ENCODE results near the gene SH3GL1. TPM values are rescaled to one million over a fixed set of nuclear protein-coding genes. Genes with fewer than 3 reads are reported as not detected.
A peak's percentile ranks its signal among the peaks of the same experiment; 100 is the strongest.

SH3GL1 gene
- total and polyA plus RNA-seq, 9 of the 15 experiments (the other 6 are each of a cell fraction or from before 2014, with no cell fraction given): 1.7 to 75.3 (median 25.7) TPM

DNA sequence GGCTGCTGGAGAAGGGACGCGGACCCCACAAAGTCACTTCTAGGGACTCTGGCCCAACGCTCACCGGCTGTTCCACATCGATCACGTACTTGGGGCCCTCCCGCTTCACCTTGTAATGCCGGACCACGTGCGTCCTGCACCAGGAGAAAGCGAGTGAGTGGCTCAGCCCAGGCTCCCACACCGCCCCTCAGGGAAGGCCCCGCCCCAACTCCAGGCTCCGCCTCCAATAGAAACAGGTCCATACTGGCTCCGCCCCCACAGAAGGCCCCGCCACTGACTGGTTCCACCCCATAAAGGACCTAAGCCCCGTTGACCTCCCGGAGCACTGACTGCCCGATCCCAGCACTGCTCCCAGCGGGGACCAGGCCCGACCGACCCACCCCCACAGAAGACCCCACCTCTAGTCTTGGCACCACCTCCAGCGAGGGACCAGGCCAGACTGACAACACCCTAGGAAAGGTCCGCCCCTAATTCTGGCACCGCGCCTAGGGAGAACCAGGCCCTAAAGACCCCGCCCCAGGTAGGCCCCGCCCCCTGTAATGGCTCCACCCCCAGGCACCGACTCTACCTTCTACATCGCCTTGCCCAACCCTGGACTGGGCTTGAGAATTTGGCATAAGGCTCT is 73.0 kb downstream of the SH3GL1 start (continued):
- peak; percentile 36 for TF ChIP-seq CCNT2 (IDR thresholded peaks at IDR 0.05; ENCODE audit: borderline replicate concordance, extremely low read depth, insufficient read length, low read depth, low read length)
- no peak for TF ChIP-seq MAFF (IDR thresholded peaks at IDR 0.05; ENCODE audit: low read length)
- TF ChIP-seq, protein P1, sequence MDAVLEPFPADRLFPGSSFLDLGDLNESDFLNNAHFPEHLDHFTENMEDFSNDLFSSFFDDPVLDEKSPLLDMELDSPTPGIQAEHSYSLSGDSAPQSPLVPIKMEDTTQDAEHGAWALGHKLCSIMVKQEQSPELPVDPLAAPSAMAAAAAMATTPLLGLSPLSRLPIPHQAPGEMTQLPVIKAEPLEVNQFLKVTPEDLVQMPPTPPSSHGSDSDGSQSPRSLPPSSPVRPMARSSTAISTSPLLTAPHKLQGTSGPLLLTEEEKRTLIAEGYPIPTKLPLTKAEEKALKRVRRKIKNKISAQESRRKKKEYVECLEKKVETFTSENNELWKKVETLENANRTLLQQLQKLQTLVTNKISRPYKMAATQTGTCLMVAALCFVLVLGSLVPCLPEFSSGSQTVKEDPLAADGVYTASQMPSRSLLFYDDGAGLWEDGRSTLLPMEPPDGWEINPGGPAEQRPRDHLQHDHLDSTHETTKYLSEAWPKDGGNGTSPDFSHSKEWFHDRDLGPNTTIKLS (IDR thresholded peaks at IDR 0.05; ENCODE audit: borderline replicate concordance, low read depth): peak; percentile 58
- peak; percentile 81 for TF ChIP-seq TBP (optimal IDR thresholded peaks at IDR 0.05; ENCODE audit: low read depth, low read length)
- TF ChIP-seq BRD9 (IDR thresholded peaks at IDR 0.05; ENCODE audit: low read depth, partially characterized antibody): no peak
- TF ChIP-seq MAFK (IDR thresholded peaks at IDR 0.05; ENCODE audit: low read length): peak; percentile 1; the same call in 1 of the 2 replicates
- TF ChIP-seq POLR2AphosphoS5 (IDR thresholded peaks at IDR 0.05; ENCODE audit: control insufficient read depth, insufficient read depth, low read depth, low read length): no peak
- TF ChIP-seq, protein P2, sequence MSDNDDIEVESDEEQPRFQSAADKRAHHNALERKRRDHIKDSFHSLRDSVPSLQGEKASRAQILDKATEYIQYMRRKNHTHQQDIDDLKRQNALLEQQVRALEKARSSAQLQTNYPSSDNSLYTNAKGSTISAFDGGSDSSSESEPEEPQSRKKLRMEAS (CRISPR knock-in tag; IDR thresholded peaks at IDR 0.05): peak; percentile 98
- TF ChIP-seq, protein P3, sequence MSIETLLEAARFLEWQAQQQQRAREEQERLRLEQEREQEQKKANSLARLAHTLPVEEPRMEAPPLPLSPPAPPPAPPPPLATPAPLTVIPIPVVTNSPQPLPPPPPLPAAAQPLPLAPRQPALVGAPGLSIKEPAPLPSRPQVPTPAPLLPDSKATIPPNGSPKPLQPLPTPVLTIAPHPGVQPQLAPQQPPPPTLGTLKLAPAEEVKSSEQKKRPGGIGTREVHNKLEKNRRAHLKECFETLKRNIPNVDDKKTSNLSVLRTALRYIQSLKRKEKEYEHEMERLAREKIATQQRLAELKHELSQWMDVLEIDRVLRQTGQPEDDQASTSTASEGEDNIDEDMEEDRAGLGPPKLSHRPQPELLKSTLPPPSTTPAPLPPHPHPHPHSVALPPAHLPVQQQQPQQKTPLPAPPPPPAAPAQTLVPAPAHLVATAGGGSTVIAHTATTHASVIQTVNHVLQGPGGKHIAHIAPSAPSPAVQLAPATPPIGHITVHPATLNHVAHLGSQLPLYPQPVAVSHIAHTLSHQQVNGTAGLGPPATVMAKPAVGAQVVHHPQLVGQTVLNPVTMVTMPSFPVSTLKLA (conservative IDR thresholded peaks at IDR 0.05): peak; percentile 97 to 98
- TF ChIP-seq, protein P4, sequence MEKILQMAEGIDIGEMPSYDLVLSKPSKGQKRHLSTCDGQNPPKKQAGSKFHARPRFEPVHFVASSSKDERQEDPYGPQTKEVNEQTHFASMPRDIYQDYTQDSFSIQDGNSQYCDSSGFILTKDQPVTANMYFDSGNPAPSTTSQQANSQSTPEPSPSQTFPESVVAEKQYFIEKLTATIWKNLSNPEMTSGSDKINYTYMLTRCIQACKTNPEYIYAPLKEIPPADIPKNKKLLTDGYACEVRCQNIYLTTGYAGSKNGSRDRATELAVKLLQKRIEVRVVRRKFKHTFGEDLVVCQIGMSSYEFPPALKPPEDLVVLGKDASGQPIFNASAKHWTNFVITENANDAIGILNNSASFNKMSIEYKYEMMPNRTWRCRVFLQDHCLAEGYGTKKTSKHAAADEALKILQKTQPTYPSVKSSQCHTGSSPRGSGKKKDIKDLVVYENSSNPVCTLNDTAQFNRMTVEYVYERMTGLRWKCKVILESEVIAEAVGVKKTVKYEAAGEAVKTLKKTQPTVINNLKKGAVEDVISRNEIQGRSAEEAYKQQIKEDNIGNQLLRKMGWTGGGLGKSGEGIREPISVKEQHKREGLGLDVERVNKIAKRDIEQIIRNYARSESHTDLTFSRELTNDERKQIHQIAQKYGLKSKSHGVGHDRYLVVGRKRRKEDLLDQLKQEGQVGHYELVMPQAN (IDR thresholded peaks at IDR 0.05; ENCODE audit: borderline replicate concordance): peak; percentile 93
- TF ChIP-seq RUNX1 (IDR thresholded peaks at IDR 0.05; ENCODE audit: low read depth): no peak
- no peak for TF ChIP-seq GABPA (tag; conservative IDR thresholded peaks at IDR 0.05; ENCODE audit: low read depth)
- TF ChIP-seq, protein P5, sequence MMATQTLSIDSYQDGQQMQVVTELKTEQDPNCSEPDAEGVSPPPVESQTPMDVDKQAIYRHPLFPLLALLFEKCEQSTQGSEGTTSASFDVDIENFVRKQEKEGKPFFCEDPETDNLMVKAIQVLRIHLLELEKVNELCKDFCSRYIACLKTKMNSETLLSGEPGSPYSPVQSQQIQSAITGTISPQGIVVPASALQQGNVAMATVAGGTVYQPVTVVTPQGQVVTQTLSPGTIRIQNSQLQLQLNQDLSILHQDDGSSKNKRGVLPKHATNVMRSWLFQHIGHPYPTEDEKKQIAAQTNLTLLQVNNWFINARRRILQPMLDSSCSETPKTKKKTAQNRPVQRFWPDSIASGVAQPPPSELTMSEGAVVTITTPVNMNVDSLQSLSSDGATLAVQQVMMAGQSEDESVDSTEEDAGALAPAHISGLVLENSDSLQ (IDR thresholded peaks at IDR 0.05): no peak; the same call in 1 of the 2 replicates
- peak in 1 of 3 experiments; percentile 45 for TF ChIP-seq YY1 (IDR thresholded peaks at IDR 0.05; ENCODE audit: borderline replicate concordance in 1 of 3, control insufficient read depth in 1 of 3, extremely low read depth in 1 of 3, insufficient read depth in 3 of 3, insufficient read length in 1 of 3, insufficient replicate concordance in 2 of 3, low read depth in 1 of 3, low read length in 2 of 3)
- no peak for TF ChIP-seq MYNN (IDR thresholded peaks at IDR 0.05)
- no peak for TF ChIP-seq MYNN (CRISPR knock-in tag; IDR thresholded peaks at IDR 0.05)
- peak; percentile 87 for TF ChIP-seq MYC (IDR thresholded peaks at IDR 0.05; ENCODE audit: low read depth, low read length)
- TF ChIP-seq MYC (CRISPR knock-in tag; IDR thresholded peaks at IDR 0.05; ENCODE audit: borderline replicate concordance, low read depth): no peak; the same call in 1 of the 2 replicates
- TF ChIP-seq SAP30 (IDR thresholded peaks at IDR 0.05; ENCODE audit: borderline replicate concordance, insufficient read depth, low read depth, low read length, poor library complexity, severe bottlenecking): peak; percentile 90
- TF ChIP-seq BDP1 (IDR thresholded peaks at IDR 0.05; ENCODE audit: insufficient read depth, insufficient read length): no peak

All from K562 (cell line).